KMS-11 (cell line): Measurements from ENCODE around the gene LIMK1.

ENCODE experiments used
- H2AFZ ChIP-seq: fragments of 200-600 bp; sonication (generic); 2 replicates; pipeline ENCODE4 v1.6.1; 2016; ENCODE audit warnings: antibody characterized with exemption, mixed run types, low read depth
- H3K27ac ChIP-seq: fragments of 200-600 bp; sonication (generic); 2 replicates; pipeline ENCODE4 v1.6.1; 2016; ENCODE audit warnings: mild to moderate bottlenecking, mixed run types
- H3K27me3 ChIP-seq: fragments of 200-600 bp; sonication (generic); 2 replicates; pipeline ENCODE4 v1.6.1; 2017; ENCODE audit warnings: mild to moderate bottlenecking, low read depth, mixed run types, moderate library complexity; ENCODE audit not compliant: insufficient read depth
- H3K36me3 ChIP-seq: fragments of 200-600 bp; sonication (generic); 2 replicates; pipeline ENCODE4 v1.6.1; 2017; ENCODE audit warnings: mild to moderate bottlenecking, mixed run types; ENCODE audit not compliant: insufficient read depth
- H3K4me1 ChIP-seq: fragments of 200-600 bp; sonication (generic); 2 replicates; pipeline ENCODE4 v1.6.1; 2016; ENCODE audit warnings: mild to moderate bottlenecking, low read depth, mixed run types; ENCODE audit not compliant: poor library complexity, severe bottlenecking
- H3K4me2 ChIP-seq: fragments of 200-600 bp; sonication (generic); 2 replicates; pipeline ENCODE4 v1.7.0; 2016; ENCODE audit warnings: mild to moderate bottlenecking, mixed run types
- H3K4me3 ChIP-seq: fragments of 200-600 bp; sonication (generic); IDR thresholded peaks from 2 replicates; pipeline ENCODE4 v1.6.1; 2017; ENCODE audit warnings: low read depth, low read length, mixed read lengths; ENCODE audit not compliant: insufficient read depth
- H3K79me2 ChIP-seq: fragments of 200-600 bp; sonication (generic); 2 replicates; pipeline ENCODE4 v1.6.1; 2016; ENCODE audit warnings: low read depth, mixed run types; ENCODE audit not compliant: insufficient read depth
- H3K9ac ChIP-seq: fragments of 200-600 bp; sonication (generic); 2 replicates; pipeline ENCODE4 v1.6.1; 2016; ENCODE audit warnings: mild to moderate bottlenecking, mixed run types
- H4K20me1 ChIP-seq: fragments of 200-600 bp; sonication (generic); 2 replicates; pipeline ENCODE4 v1.6.1; 2016; ENCODE audit warnings: mild to moderate bottlenecking, mixed run types; ENCODE audit not compliant: insufficient read depth
- CTCF ChIP-seq: fragments of 200-600 bp; sonication (generic); conservative IDR thresholded peaks from 2 replicates; pipeline ENCODE4 v1.6.1; 2017; ENCODE audit warnings: low read depth, mild to moderate bottlenecking, antibody characterized with exemption, low read length, moderate library complexity, mixed read lengths

LIMK1 gene

GRCh38 chr7:74071121-74071520 is 12.5 kb upstream of the LIMK1 start:
- Histone ChIP-seq H3K4me3 (no peak overlapping the region), H3K79me2 (no peaks in the 10 kb centered on the region), H3K4me1 (no peaks in the 10 kb centered on the region), H3K36me3 (no peaks in the 10 kb centered on the region), H3K27ac (no peak overlapping the region), H3K27me3 (no peaks in the 10 kb centered on the region), H4K20me1 (no peaks in the 10 kb centered on the region), H2AFZ (no peak overlapping the region), H3K4me2 (no peak overlapping the region), H3K9ac (no peak overlapping the region)
- TF ChIP-seq CTCF: no peak

GRCh38 chr7:74074770-74075169 is 8.8 kb upstream of the LIMK1 start:
- Histone ChIP-seq H3K9ac (no peak overlapping the region), H4K20me1 (no peaks in the 10 kb centered on the region), H3K79me2 (no peaks in the 10 kb centered on the region), H2AFZ (no peak overlapping the region), H3K4me2 (no peak overlapping the region), H3K27ac (no peak overlapping the region), H3K36me3 (no peaks in the 10 kb centered on the region), H3K27me3 (no peaks in the 10 kb centered on the region), H3K4me1 (no peaks in the 10 kb centered on the region), H3K4me3 (no peak overlapping the region)
- TF ChIP-seq CTCF: no peak

- TF ChIP-seq CTCF: no peak
- Histone ChIP-seq H3K4me2 (no peak overlapping the region), H2AFZ (no peak overlapping the region), H3K4me3 (no peak overlapping the region), H4K20me1 (no peaks in the 10 kb centered on the region), H3K27me3 (no peaks in the 10 kb centered on the region), H3K27ac (no peak overlapping the region), H3K79me2 (no peaks in the 10 kb centered on the region), H3K36me3 (no peaks in the 10 kb centered on the region), H3K4me1 (peaks cover 6% of the 10 kb centered on the region), H3K9ac (no peak overlapping the region)
Measured at GRCh38 chr7:74078461-74078860, 5.1 kb upstream of the LIMK1 start.

- Histone ChIP-seq H4K20me1 (no peaks in the 10 kb centered on the region), H3K27ac (no peak overlapping the region), H3K4me2 (peak overlapping the region; percentile 73; the same call in 1 of the 2 replicates), H3K4me3 (no peak overlapping the region), H3K27me3 (no peaks in the 10 kb centered on the region), H3K9ac (no peak overlapping the region), H3K36me3 (no peaks in the 10 kb centered on the region), H2AFZ (peak overlapping the region; percentile 95; the same call in 1 of the 2 replicates), H3K4me1 (peaks cover 17% of the 10 kb centered on the region), H3K79me2 (no peaks in the 10 kb centered on the region)
- no peak for TF ChIP-seq CTCF
Measured at GRCh38 chr7:74082770-74083116, 861 bp upstream of the LIMK1 start.
